Measurements from ENCODE around the gene LEP.

- TF ChIP-seq, protein P1, sequence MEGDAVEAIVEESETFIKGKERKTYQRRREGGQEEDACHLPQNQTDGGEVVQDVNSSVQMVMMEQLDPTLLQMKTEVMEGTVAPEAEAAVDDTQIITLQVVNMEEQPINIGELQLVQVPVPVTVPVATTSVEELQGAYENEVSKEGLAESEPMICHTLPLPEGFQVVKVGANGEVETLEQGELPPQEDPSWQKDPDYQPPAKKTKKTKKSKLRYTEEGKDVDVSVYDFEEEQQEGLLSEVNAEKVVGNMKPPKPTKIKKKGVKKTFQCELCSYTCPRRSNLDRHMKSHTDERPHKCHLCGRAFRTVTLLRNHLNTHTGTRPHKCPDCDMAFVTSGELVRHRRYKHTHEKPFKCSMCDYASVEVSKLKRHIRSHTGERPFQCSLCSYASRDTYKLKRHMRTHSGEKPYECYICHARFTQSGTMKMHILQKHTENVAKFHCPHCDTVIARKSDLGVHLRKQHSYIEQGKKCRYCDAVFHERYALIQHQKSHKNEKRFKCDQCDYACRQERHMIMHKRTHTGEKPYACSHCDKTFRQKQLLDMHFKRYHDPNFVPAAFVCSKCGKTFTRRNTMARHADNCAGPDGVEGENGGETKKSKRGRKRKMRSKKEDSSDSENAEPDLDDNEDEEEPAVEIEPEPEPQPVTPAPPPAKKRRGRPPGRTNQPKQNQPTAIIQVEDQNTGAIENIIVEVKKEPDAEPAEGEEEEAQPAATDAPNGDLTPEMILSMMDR (IDR thresholded peaks at IDR 0.05): no peak
- TF ChIP-seq ZFX (IDR thresholded peaks at IDR 0.05; ENCODE audit: borderline replicate concordance): no peak
Observed at GRCh38 chr7:128243273-128243672, 2.2 kb downstream of the LEP start.
